ENCODE results near the gene HIVEP3.

Gene HIVEP3

DNA sequence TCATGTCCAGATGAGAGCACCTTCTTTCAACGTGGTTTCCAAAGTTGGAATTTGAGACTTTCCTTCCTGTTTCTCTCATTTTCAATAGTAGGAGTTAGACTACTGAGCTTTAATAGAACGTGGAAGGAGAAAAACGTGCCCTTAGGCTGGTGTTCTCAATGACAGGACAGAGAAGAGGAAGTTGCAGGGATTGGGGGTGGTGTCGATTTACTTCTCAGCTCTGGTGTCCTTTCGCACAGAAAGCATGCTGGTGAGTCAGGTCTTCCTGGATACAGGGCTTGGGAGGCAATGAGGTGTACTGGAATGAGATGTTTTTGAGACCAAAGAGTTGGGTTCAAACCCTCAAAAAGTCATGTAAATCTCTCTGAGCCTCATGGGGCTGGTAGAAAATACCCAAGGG lies 67.1 kb downstream of the HIVEP3 start:
- peak; percentile 36 to 52 for DNase-seq (ENCODE audit: low read depth in 1 of 2, low spot score in 1 of 2)
- H3K4me3 ChIP-seq (replicated peaks; ENCODE audit: insufficient read depth, low read length) = no peak overlapping the region
- TF ChIP-seq GABPA (IDR thresholded peaks at IDR 0.05; ENCODE audit: low read depth) (no peak), SPI1 (IDR thresholded peaks at IDR 0.05; ENCODE audit: borderline replicate concordance, low read depth) (peak; percentile 33; the same call in 1 of the 2 replicates)
- no peaks in the 10 kb centered on the region for H3K27me3 ChIP-seq (ENCODE audit: insufficient read depth, poor library complexity, severe bottlenecking)
- H3K27ac ChIP-seq (replicated peaks) = no peak overlapping the region

DNA sequence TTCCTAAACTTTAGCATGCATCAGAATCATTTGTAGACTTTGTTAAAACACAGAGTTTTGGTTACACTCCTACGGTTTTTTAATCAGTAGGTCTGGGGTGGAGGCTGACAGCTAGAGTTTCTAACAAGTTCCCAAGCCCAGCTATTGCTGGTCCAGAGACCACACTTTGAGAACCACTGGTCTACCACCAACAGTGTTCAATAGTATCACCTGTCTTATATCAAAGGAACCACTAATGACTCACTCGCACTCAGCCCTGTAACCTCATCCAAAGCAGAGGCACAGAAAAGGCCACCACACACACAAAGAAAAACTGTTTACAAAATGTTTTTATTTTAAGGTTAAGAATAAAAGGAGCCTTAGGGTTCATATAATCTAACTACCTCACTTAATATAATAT lies 68.7 kb downstream of the HIVEP3 start:
- TF ChIP-seq SPI1 (IDR thresholded peaks at IDR 0.05; ENCODE audit: borderline replicate concordance, low read depth) (no peak), POLR2AphosphoS5 (IDR thresholded peaks at IDR 0.05; ENCODE audit: low read depth) (no peak), GABPA (IDR thresholded peaks at IDR 0.05; ENCODE audit: low read depth) (no peak)
- TF ChIP-seq, protein P1, sequence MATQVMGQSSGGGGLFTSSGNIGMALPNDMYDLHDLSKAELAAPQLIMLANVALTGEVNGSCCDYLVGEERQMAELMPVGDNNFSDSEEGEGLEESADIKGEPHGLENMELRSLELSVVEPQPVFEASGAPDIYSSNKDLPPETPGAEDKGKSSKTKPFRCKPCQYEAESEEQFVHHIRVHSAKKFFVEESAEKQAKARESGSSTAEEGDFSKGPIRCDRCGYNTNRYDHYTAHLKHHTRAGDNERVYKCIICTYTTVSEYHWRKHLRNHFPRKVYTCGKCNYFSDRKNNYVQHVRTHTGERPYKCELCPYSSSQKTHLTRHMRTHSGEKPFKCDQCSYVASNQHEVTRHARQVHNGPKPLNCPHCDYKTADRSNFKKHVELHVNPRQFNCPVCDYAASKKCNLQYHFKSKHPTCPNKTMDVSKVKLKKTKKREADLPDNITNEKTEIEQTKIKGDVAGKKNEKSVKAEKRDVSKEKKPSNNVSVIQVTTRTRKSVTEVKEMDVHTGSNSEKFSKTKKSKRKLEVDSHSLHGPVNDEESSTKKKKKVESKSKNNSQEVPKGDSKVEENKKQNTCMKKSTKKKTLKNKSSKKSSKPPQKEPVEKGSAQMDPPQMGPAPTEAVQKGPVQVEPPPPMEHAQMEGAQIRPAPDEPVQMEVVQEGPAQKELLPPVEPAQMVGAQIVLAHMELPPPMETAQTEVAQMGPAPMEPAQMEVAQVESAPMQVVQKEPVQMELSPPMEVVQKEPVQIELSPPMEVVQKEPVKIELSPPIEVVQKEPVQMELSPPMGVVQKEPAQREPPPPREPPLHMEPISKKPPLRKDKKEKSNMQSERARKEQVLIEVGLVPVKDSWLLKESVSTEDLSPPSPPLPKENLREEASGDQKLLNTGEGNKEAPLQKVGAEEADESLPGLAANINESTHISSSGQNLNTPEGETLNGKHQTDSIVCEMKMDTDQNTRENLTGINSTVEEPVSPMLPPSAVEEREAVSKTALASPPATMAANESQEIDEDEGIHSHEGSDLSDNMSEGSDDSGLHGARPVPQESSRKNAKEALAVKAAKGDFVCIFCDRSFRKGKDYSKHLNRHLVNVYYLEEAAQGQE (IDR thresholded peaks at IDR 0.05; ENCODE audit: insufficient replicate concordance, low read depth) = no peak
- TF ChIP-seq, protein P2, sequence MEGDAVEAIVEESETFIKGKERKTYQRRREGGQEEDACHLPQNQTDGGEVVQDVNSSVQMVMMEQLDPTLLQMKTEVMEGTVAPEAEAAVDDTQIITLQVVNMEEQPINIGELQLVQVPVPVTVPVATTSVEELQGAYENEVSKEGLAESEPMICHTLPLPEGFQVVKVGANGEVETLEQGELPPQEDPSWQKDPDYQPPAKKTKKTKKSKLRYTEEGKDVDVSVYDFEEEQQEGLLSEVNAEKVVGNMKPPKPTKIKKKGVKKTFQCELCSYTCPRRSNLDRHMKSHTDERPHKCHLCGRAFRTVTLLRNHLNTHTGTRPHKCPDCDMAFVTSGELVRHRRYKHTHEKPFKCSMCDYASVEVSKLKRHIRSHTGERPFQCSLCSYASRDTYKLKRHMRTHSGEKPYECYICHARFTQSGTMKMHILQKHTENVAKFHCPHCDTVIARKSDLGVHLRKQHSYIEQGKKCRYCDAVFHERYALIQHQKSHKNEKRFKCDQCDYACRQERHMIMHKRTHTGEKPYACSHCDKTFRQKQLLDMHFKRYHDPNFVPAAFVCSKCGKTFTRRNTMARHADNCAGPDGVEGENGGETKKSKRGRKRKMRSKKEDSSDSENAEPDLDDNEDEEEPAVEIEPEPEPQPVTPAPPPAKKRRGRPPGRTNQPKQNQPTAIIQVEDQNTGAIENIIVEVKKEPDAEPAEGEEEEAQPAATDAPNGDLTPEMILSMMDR (IDR thresholded peaks at IDR 0.05; ENCODE audit: insufficient read depth, low read length) = no peak
- DNase-seq (ENCODE audit: low read depth in 1 of 2, low spot score in 1 of 2) = no peak
- no peak overlapping the region for H3K27ac ChIP-seq (replicated peaks)

DNA sequence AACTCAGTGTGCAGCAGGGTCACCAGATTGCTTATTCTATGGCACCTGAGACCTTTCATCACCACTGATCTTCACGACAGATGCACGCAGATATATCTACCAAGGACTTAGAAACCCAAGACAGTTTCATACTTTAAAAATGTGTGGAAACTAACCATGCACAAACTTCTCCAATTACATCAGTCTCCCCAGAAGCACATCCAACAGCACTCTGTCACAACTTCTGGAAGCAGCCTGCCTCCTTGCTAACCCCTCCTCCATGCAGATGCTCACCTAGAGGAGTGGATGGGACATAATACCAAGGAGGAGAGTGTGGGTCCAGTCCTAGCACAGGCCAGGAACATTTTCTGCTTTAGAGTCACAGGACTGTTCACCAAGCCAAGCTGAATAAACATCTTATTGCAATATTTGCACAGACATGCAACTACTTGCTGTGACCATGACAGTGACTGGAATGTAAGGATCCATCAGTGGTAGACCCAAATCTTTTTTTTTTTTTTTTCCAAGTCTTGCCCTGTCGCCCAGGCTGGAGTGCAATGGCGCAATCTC lies 69.4 kb downstream of the HIVEP3 start:
- H3K4me3 ChIP-seq (replicated peaks; ENCODE audit: insufficient read depth, low read length) = no peak overlapping the region
- TF ChIP-seq GABPA (IDR thresholded peaks at IDR 0.05; ENCODE audit: low read depth) = no peak
- TF ChIP-seq SPI1 (IDR thresholded peaks at IDR 0.05; ENCODE audit: borderline replicate concordance, low read depth) = no peak
- no peak for TF ChIP-seq POLR2AphosphoS5 (IDR thresholded peaks at IDR 0.05; ENCODE audit: low read depth)
- TF ChIP-seq, protein P2 (IDR thresholded peaks at IDR 0.05; ENCODE audit: insufficient read depth, low read length) = no peak
- TF ChIP-seq, protein P1 (IDR thresholded peaks at IDR 0.05; ENCODE audit: insufficient replicate concordance, low read depth) = no peak
- no peak for DNase-seq (ENCODE audit: low read depth in 1 of 2, low spot score in 1 of 2)
- no peak overlapping the region for H3K27ac ChIP-seq (replicated peaks)
- peaks cover 3% of the 10 kb centered on the region for H3K27me3 ChIP-seq (ENCODE audit: insufficient read depth, poor library complexity, severe bottlenecking)

More for the DNA sequence above, 68.7 kb downstream of the HIVEP3 start:
- H3K4me3 ChIP-seq (replicated peaks; ENCODE audit: insufficient read depth, low read length) = no peak overlapping the region
- H3K27me3 ChIP-seq (ENCODE audit: insufficient read depth, poor library complexity, severe bottlenecking) = peaks cover 3% of the 10 kb centered on the region

DNA sequence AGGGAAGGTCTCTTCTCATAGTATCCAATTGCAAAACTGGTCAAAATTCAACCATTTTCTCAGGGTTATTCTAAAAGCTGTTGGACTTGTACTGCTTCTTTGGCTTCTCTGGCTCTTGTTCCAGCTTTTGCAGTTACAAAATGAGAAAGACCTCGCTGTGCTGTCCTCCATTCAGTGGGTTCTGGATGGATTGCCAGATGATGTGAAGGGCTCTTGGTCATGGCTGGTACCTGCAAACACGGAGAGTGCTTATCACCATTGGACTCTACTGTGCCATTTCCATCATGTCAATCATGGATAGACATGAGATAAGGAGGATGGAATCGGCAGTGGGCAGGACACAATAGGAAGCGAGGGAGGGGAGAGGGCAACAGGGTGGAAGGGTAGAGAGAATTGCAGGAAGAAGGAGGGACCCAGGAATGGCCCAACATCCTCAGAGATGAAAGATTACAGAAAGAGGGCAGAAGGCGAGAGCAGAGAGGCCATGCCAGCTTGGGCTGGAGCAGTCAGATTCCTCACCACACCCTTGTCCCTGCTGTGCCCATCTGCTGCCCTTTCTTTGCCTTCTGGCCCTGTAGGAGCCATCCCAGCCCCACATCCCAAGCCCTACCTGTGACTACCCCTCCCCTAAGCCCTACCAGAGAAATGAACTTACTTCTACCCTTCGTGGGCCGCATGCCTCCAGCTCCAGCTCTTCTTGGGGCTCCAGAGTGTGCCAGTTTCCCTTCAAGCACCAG lies 70.3 kb downstream of the HIVEP3 start:
- TF ChIP-seq GABPA (IDR thresholded peaks at IDR 0.05; ENCODE audit: low read depth) (no peak), POLR2AphosphoS5 (IDR thresholded peaks at IDR 0.05; ENCODE audit: low read depth) (no peak), SPI1 (IDR thresholded peaks at IDR 0.05; ENCODE audit: borderline replicate concordance, low read depth) (no peak)
- TF ChIP-seq, protein P2 (IDR thresholded peaks at IDR 0.05; ENCODE audit: insufficient read depth, low read length) = no peak
- TF ChIP-seq, protein P1 (IDR thresholded peaks at IDR 0.05; ENCODE audit: insufficient replicate concordance, low read depth) = no peak
- no peak for DNase-seq (ENCODE audit: low read depth in 1 of 2, low spot score in 1 of 2)
- H3K27me3 ChIP-seq (ENCODE audit: insufficient read depth, poor library complexity, severe bottlenecking) = peaks cover 3% of the 10 kb centered on the region
- H3K4me3 ChIP-seq (replicated peaks; ENCODE audit: insufficient read depth, low read length) = no peak overlapping the region
- no peak overlapping the region for H3K27ac ChIP-seq (replicated peaks)
